HG03097 (cell line): ENCODE data around the gene CNOT9.

Experiments used
- ATAC-seq: cut with Tn5 transposase; IDR thresholded peaks from one replicate; pipeline ENCODE4 v1.9.1; 2021; ENCODE audit not compliant: unreplicated experiment, low FRiP score

Gene CNOT9

DNA sequence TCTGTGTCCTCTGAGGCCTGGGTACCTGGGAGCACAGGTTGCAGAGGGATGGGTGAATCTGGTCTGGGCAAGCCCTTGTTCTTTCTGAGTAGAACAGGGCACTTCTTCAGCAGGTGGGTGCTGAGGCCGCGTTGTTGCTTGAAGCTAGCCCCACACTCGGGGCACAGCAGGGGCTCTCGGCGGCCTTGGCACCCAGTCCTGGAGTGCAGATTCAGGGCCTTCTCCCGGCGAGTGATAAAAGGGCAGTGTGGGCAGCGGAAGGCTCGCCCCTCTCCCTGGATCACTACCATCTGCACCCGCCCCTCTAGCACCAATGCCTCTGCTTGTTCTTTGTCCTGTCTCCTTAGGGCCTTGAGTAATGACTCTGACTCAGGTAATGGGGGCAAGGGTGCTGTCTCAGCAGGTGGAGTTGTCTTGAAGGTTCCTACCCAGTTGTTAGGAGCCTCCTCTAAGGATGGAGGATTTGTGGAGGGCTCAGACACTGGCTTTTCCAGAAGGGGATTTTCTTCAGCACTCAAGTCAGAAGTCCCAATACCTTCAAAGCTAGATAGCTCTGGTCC lies 75.2 kb downstream of the CNOT9 start:
- ATAC-seq, result no peak

DNA sequence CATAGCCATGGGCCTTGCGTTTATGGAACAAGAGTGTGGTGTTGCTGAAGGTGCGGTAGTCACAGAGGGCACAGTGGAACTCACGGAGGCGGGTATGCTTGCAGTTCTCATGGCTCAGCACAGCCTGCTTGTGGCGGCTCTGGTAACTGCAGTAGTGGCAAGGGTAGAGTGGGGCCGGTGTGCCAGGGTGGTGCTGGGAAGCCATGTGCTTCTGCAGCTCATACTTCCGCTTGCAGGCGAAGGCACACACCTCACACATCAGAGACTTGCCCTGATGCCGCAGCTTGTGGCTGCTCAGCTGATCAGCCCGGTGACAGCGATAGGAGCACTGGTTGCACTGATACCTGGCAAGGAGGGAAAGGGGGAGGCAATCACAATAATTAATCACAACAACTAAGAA lies 76.1 kb downstream of the CNOT9 start:
- no peak for ATAC-seq

DNA sequence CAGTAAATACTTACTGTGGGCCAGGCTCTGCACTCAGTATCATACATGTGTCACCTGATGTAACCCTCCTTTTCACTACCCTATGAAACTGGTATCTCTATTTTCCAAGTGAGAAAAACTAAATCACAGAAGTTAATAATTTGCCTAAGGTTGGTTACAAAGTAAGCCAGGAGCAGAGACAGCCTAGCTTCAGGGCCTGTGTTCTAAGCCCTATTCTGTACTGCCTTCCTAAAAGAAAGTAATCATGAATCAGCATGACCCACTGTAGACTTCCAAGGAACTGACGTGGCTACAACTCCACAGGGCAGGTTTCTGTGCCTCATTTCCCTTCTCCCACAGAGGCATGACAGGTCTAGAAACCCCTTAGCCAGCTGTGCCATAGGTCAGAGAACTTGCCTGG lies 76.5 kb downstream of the CNOT9 start:
- no peak for ATAC-seq
